Psoas muscle (tissue), 8 donors: ENCODE measurements around the gene XXYLT1. TPM values are rescaled to one million over a fixed set of nuclear protein-coding genes. Genes with fewer than 3 reads are reported as not detected.

Experiments
- ATAC-seq, 4 donors: fragments of 200-7000 bp; cut with Tn5 transposase; one replicate each; pipeline ENCODE4 v1.9.1; 2020; ENCODE audit warnings: moderate library complexity in 3 of 4, mild to moderate bottlenecking in 2 of 4
- DNase-seq, 2 donors: peaks; one replicate each; pipeline ENCODE4 v3.0.0-alpha.2; 2020
- H3K27ac ChIP-seq: fragments of 200-600 bp; one replicate; pipeline ENCODE4 v1.8.0; 2022
- H3K27me3 ChIP-seq, 3 donors: fragments of 200-600 bp in 1 of 3; one replicate each; pipeline versions ENCODE4 v1.6.1 to v1.8.0; 2013 to 2022; ENCODE audit warnings: low read length in 2 of 3, mild to moderate bottlenecking in 2 of 3, moderate library complexity in 1 of 3; ENCODE audit not compliant: insufficient read depth in 3 of 3
- H3K36me3 ChIP-seq, 2 donors: fragments of 200-600 bp in 1 of 2; one replicate each; pipeline versions ENCODE4 v1.6.1 to v1.8.0; 2013 to 2022; ENCODE audit warnings: low read depth in 1 of 2, mild to moderate bottlenecking in 1 of 2, moderate library complexity in 1 of 2; ENCODE audit not compliant: insufficient read depth in 1 of 2
- H3K4me1 ChIP-seq: fragments of 200-600 bp; one replicate; pipeline ENCODE4 v1.8.0; 2022
- H3K4me3 ChIP-seq: fragments of 200-600 bp; one replicate; pipeline ENCODE4 v1.8.0; 2022; ENCODE audit warnings: mild to moderate bottlenecking
- H3K9me3 ChIP-seq: fragments of 200-600 bp; one replicate; pipeline ENCODE4 v1.8.0; 2022
- CTCF ChIP-seq: fragments of 200-600 bp; IDR thresholded peaks from one replicate; pipeline ENCODE4 v1.8.0; 2022; ENCODE audit warnings: antibody characterized with exemption
- WGBS, 3 donors: extraction: QIAGEN DNeasy Blood & Tissue Kit; methylation state at CpG; one replicate each; pipeline versions ENCODE4 v1.1.6 to v1.1.7; 2013; 5-methylcytosine and 5-hydroxymethylcytosine counted together
- intact Hi-C, 2 donors: fragments of 100-400 bp; cut with DNase I; formaldehyde crosslinking; loops; one replicate each; pipeline versions ENCODE4 v1.11.0 to v1.14.2; 2022
- polyA plus RNA-seq, 3 donors: library from polyadenylated mRNA; stranded (reverse); fragments of 200-250 nt; gene quantifications; one replicate each; pipeline ENCODE4 v1.2.3, GENCODE V29; 2013
- total RNA-seq, 4 donors: library from RNA; stranded (reverse); fragmentation: NEBNext Ultra II Directional in 2 of 4; extraction: Animal tissue kit (Norgen Biotek cat#: 25700) in 2 of 4; gene quantifications; one replicate each; pipeline versions ENCODE4 v1.2.1 to v1.2.4, GENCODE V29; 2021 to 2023
- donor health status: healthy with polysubstance abuse.
- donor health status: DM: no; HTN: no; CAD: no; lungs with moderate emphysema.
- donor health status: Bipolar disorder and iron deficiency.
- donor health status: healthy.
- donor health status: DM: yes; HTN: yes; CAD: no.
- donor health status: DM: no; HTN: no; CAD: no.
- donor health status: DM: no; HTN: no; CAD: no.
- donor health status: DM: yes; HTN: yes; CAD: no.

Gene XXYLT1
- total and polyA plus RNA-seq, 7 donors, result 0.86 to 3.5 (median 1.8) TPM

- no peak overlapping the region for H3K27ac ChIP-seq
These were observed 141.8 kb downstream of the XXYLT1 start for GRCh38 chr3:195129072-195129643.

GRCh38 chr3:195128255-195129071 lies 142.5 kb downstream of the XXYLT1 start:
- no peak for TF ChIP-seq CTCF
- ATAC-seq, result no peak
- Histone ChIP-seq H3K36me3 (no peaks in the 10 kb centered on the region), H3K4me3 (no peak overlapping the region), H3K4me1 (no peaks in the 10 kb centered on the region), H3K9me3 (no peaks in the 10 kb centered on the region), H3K27me3 (no peaks in the 10 kb centered on the region), H3K27ac (no peak overlapping the region)
- no peak for DNase-seq
- intact Hi-C loops, result no loop called here
- WGBS, 3 donors, result 87 to 90% (median 89%) methylated on average over 7 of the region's 7 CpGs

More at GRCh38 chr3:195129072-195129643, 141.8 kb downstream of the XXYLT1 start:
- ATAC-seq (no peak), DNase-seq (no peak)
- Histone ChIP-seq H3K4me1 (no peaks in the 10 kb centered on the region), H3K9me3 (no peaks in the 10 kb centered on the region), H3K27me3 (no peaks in the 10 kb centered on the region), H3K36me3 (no peaks in the 10 kb centered on the region), H3K4me3 (no peak overlapping the region)
- no peak for TF ChIP-seq CTCF
- 95 to 99% (median 96%) methylated on average over 12 of the region's 12 CpGs for WGBS, 3 donors
- intact Hi-C loops, result no loop called here

GRCh38 chr3:195126056-195126605 lies 144.8 kb downstream of the XXYLT1 start:
- Histone ChIP-seq H3K27ac (no peak overlapping the region), H3K4me3 (no peak overlapping the region), H3K9me3 (no peaks in the 10 kb centered on the region), H3K4me1 (no peaks in the 10 kb centered on the region), H3K36me3 (no peaks in the 10 kb centered on the region), H3K27me3 (no peaks in the 10 kb centered on the region)
- no peak for TF ChIP-seq CTCF
- no peak for DNase-seq
- 91 to 95% (median 94%) methylated on average over 14 of the region's 14 CpGs for WGBS, 3 donors
- ATAC-seq, result no peak
- intact Hi-C loops, result no loop called here

GRCh38 chr3:195125646-195126045 lies 145.3 kb downstream of the XXYLT1 start:
- H3K36me3 ChIP-seq, result no peaks in the 10 kb centered on the region
- H3K4me3 ChIP-seq, result no peak overlapping the region
- DNase-seq (no peak), ATAC-seq (no peak)
- no peaks in the 10 kb centered on the region for H3K9me3 ChIP-seq
- 90 to 97% (median 95%) methylated on average over 11 of the region's 11 CpGs for WGBS, 3 donors
- no peaks in the 10 kb centered on the region for H3K27me3 ChIP-seq
- no peaks in the 10 kb centered on the region for H3K4me1 ChIP-seq
- H3K27ac ChIP-seq, result no peak overlapping the region
- intact Hi-C loops, result no loop called here
- no peak for TF ChIP-seq CTCF
